Smooth muscle cell (in vitro differentiated cells): ENCODE measurements around the gene GTF2H1. TPM values are rescaled to one million over a fixed set of nuclear protein-coding genes. Genes with fewer than 3 reads are reported as not detected.

ENCODE experiments used
- DNase-seq: peaks from one replicate; lab custom pipeline; 2025; ENCODE audit not compliant: unreplicated experiment; lab: John Stamatoyannopoulos, UW
- H2AFZ ChIP-seq: fragments of 200-600 bp; sonication (generic); 2 replicates; pipeline ENCODE4 v1.6.0; 2016; ENCODE audit warnings: antibody characterized with exemption, low read depth, mild to moderate bottlenecking
- H3F3A ChIP-seq: fragments of 200-600 bp; sonication (generic); 2 replicates; pipeline ENCODE4 v1.6.0; 2017; ENCODE audit warnings: antibody characterized with exemption, low read depth
- H3K27ac ChIP-seq: fragments of 200-600 bp; sonication (generic); 2 replicates; pipeline ENCODE4 v1.5.1; 2016; ENCODE audit warnings: low read depth, mild to moderate bottlenecking
- H3K27me3 ChIP-seq: fragments of 200-600 bp; sonication (generic); 2 replicates; pipeline ENCODE4 v1.6.1; 2016; ENCODE audit warnings: low read depth, mild to moderate bottlenecking
- H3K36me3 ChIP-seq: fragments of 200-600 bp; sonication (generic); 2 replicates; pipeline ENCODE4 v1.5.1; 2016; ENCODE audit warnings: low read depth
- H3K4me1 ChIP-seq: fragments of 200-600 bp; sonication (generic); 2 replicates; pipeline ENCODE4 v1.5.1; 2016; ENCODE audit warnings: low read depth
- H3K4me2 ChIP-seq: fragments of 200-600 bp; sonication (generic); 2 replicates; pipeline ENCODE4 v1.6.0; 2016; ENCODE audit warnings: mild to moderate bottlenecking
- H3K4me3 ChIP-seq: fragments of 200-600 bp; sonication (generic); 2 replicates; pipeline ENCODE4 v1.5.1; 2016; ENCODE audit warnings: mild to moderate bottlenecking
- H3K79me2 ChIP-seq: fragments of 200-600 bp; sonication (generic); 2 replicates; pipeline ENCODE4 v1.6.0; 2016; ENCODE audit warnings: low read depth, mild to moderate bottlenecking
- H3K9ac ChIP-seq: fragments of 200-600 bp; sonication (generic); 2 replicates; pipeline ENCODE4 v1.6.0; 2016; ENCODE audit warnings: low read depth
- H3K9me3 ChIP-seq: fragments of 200-600 bp; sonication (generic); replicated peaks from 2 replicates; pipeline ENCODE4 v1.5.1; 2016; ENCODE audit warnings: low read depth
- H4K20me1 ChIP-seq: fragments of 200-600 bp; sonication (generic); 2 replicates; pipeline ENCODE4 v1.6.0; 2016; ENCODE audit warnings: low read depth
- CTCF ChIP-seq: fragments of 200-600 bp; sonication (generic); IDR thresholded peaks from 2 replicates; pipeline ENCODE4 v1.5.1; 2017; ENCODE audit warnings: borderline replicate concordance, mild to moderate bottlenecking, antibody characterized with exemption; ENCODE audit not compliant: insufficient read depth, poor library complexity, severe bottlenecking
- WGBS: methylation state at CpG from one replicate; pipeline ENCODE4 v1.1.7; 2016; ENCODE audit warnings: low lambda C conversion rate; 5-methylcytosine and 5-hydroxymethylcytosine counted together
- polyA plus RNA-seq: library from polyadenylated mRNA; unstranded; fragments of >200 nt; fragmentation: Nextera tagmentation; extraction: Ambion mirVana; gene quantifications from 2 replicates; pipeline ENCODE4 v1.2.1, GENCODE V29; 2016
- total RNA-seq: library from RNA; depleted of rRNA; stranded (reverse); fragments of >200 nt; gene quantifications from 2 replicates; pipeline ENCODE4 v1.2.3, GENCODE V29; 2014

The GTF2H1 gene
- total and polyA plus RNA-seq, 2 experiments from 2014 or later: 22.0 to 47.2 TPM

- no peaks in the 10 kb centered on the region for H3K36me3 ChIP-seq
These were observed 14.1 kb upstream of the GTF2H1 start for GRCh38 chr11:18308242-18308641.

GRCh38 chr11:18309691-18310090 is 12.7 kb upstream of the GTF2H1 start:
- 94% methylated on average over 5 of the region's 5 CpGs for WGBS
- Histone ChIP-seq H3F3A (no peaks in the 10 kb centered on the region), H3K79me2 (peaks cover 6% of the 10 kb centered on the region), H3K9ac (no peak overlapping the region), H3K36me3 (no peaks in the 10 kb centered on the region), H3K27ac (no peak overlapping the region), H4K20me1 (no peaks in the 10 kb centered on the region), H3K27me3 (no peaks in the 10 kb centered on the region), H3K4me1 (no peaks in the 10 kb centered on the region), H3K9me3 (no peaks in the 10 kb centered on the region), H3K4me3 (no peak overlapping the region), H3K4me2 (no peak overlapping the region), H2AFZ (no peak overlapping the region)
- TF ChIP-seq CTCF: no peak
- DNase-seq: no peak

More at GRCh38 chr11:18308242-18308641, 14.1 kb upstream of the GTF2H1 start:
- H3K4me3 ChIP-seq: no peak overlapping the region
- no peak for TF ChIP-seq CTCF
- 97% methylated on average over 2 of the region's 2 CpGs for WGBS
- no peak overlapping the region for H2AFZ ChIP-seq
- H3K4me2 ChIP-seq: no peak overlapping the region
- no peaks in the 10 kb centered on the region for H3K4me1 ChIP-seq
- no peaks in the 10 kb centered on the region for H4K20me1 ChIP-seq
- H3K27ac ChIP-seq: no peak overlapping the region
- H3K27me3 ChIP-seq: no peaks in the 10 kb centered on the region
- DNase-seq: no peak
- H3F3A ChIP-seq: no peaks in the 10 kb centered on the region
- H3K79me2 ChIP-seq: no peaks in the 10 kb centered on the region
- H3K9me3 ChIP-seq: no peaks in the 10 kb centered on the region
- H3K9ac ChIP-seq: no peak overlapping the region

DNA sequence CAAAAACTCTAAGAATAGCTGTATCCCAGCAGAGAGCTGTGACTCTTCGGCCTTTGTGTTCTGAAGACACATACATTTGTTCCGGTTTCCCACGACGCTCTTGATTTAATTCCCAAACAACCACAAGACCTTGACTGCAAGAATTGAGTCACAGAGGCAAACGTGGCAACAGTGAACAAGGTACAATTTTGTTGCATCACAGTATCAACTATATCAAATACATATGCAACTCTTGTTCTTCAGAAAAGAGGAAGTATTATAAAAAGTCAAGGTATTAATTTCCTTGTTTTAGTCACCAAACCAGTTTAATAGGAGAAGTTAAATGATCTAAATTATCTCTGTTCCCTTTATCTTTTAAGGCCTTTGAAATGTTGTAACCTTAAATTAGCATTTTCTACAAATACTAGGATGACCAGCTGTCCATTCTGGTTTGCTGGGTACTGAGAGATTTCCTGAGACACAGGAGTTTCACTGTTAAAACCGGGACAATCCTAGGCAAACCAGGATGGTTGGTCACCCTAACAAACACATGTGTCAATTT is 11.5 kb upstream of the GTF2H1 start:
- Histone ChIP-seq H3K27me3 (no peaks in the 10 kb centered on the region), H3K9ac (no peak overlapping the region), H3F3A (no peaks in the 10 kb centered on the region), H3K79me2 (peaks cover 6% of the 10 kb centered on the region), H3K4me2 (no peak overlapping the region), H2AFZ (no peak overlapping the region), H3K4me3 (no peak overlapping the region), H3K4me1 (no peaks in the 10 kb centered on the region), H3K9me3 (no peaks in the 10 kb centered on the region), H4K20me1 (no peaks in the 10 kb centered on the region), H3K36me3 (no peaks in the 10 kb centered on the region), H3K27ac (no peak overlapping the region)
- DNase-seq: no peak
- TF ChIP-seq CTCF: no peak
- WGBS: 92% methylated on average over 6 of the region's 6 CpGs

GRCh38 chr11:18312012-18312411 is 10.4 kb upstream of the GTF2H1 start:
- H3K4me3 ChIP-seq: no peak overlapping the region
- H3K27ac ChIP-seq: no peak overlapping the region
- no peaks in the 10 kb centered on the region for H3K9me3 ChIP-seq
- H4K20me1 ChIP-seq: no peaks in the 10 kb centered on the region
- no peak overlapping the region for H3K9ac ChIP-seq
- no peaks in the 10 kb centered on the region for H3K27me3 ChIP-seq
- H2AFZ ChIP-seq: no peak overlapping the region
- peaks cover 12% of the 10 kb centered on the region for H3K79me2 ChIP-seq
- no peak overlapping the region for H3K4me2 ChIP-seq
- H3K36me3 ChIP-seq: no peaks in the 10 kb centered on the region
- TF ChIP-seq CTCF: no peak
- DNase-seq: no peak
- no peaks in the 10 kb centered on the region for H3K4me1 ChIP-seq
- WGBS: 91% methylated on average over 3 of the region's 3 CpGs
- H3F3A ChIP-seq: no peaks in the 10 kb centered on the region
